ENCODE data around the gene RGL4. TPM values are rescaled to one million over a fixed set of nuclear protein-coding genes. Genes with fewer than 3 reads are reported as not detected.

The RGL4 gene
- total RNA-seq, 2 experiments from 2014 or later = 24.6 to 24.8 TPM

DNA sequence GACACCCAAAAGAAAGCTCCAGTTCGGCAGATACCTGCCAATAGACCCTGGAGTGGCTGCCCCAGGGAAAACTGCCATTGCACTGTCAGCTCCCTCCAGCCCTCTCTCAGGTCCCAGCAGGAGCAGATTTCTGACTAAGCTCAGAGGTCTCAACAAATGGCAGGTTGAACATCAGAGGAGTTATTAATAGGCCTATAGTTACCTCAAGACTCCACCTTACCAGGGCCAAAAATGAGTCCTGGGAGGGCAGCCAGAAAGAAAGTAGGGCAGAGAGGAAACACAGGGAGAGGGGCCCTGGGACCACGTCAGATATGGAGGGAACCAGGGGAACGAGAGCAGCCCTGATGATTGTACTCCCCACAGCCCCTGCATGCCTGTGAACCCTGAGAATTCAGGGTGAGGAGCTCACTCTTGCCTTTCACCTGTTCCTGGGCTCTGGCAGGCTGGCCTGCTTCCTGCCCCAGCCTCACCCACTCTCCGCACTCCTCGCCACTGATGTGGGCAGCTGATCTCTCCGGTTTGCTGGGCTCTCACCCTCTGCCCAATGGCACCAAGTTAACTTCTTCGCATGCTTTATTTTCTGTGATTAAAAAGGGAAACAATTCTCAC, 4.3 kb upstream of the RGL4 start:
- no peak overlapping the region for H3K27ac Mint-ChIP-seq
- DNase-seq (no peak), ATAC-seq (ENCODE audit: poor library complexity) (no peak)
- no peaks in the 10 kb centered on the region for H3K27me3 Mint-ChIP-seq
- H3K4me3 ChIP-seq (ENCODE audit: low read length) = no peak overlapping the region
- peaks cover 20% of the 10 kb centered on the region for H3K36me3 ChIP-seq (ENCODE audit: insufficient read depth, low read length)
- no peaks in the 10 kb centered on the region for H3K9me3 Mint-ChIP-seq
- POLR2A ChIA-PET = interaction anchor here (0.8 to 2.9 kb wide), 2 partner anchors 10 to 31 kb away, joined by 3 to 13 read pairs; no protein-coding TSS in a partner anchor
- no peaks in the 10 kb centered on the region for H3K27me3 ChIP-seq (ENCODE audit: control insufficient read depth in 1 of 2, insufficient read depth in 2 of 2, low read length in 2 of 2)
- TF ChIP-seq, protein P1, sequence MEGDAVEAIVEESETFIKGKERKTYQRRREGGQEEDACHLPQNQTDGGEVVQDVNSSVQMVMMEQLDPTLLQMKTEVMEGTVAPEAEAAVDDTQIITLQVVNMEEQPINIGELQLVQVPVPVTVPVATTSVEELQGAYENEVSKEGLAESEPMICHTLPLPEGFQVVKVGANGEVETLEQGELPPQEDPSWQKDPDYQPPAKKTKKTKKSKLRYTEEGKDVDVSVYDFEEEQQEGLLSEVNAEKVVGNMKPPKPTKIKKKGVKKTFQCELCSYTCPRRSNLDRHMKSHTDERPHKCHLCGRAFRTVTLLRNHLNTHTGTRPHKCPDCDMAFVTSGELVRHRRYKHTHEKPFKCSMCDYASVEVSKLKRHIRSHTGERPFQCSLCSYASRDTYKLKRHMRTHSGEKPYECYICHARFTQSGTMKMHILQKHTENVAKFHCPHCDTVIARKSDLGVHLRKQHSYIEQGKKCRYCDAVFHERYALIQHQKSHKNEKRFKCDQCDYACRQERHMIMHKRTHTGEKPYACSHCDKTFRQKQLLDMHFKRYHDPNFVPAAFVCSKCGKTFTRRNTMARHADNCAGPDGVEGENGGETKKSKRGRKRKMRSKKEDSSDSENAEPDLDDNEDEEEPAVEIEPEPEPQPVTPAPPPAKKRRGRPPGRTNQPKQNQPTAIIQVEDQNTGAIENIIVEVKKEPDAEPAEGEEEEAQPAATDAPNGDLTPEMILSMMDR (IDR thresholded peaks at IDR 0.05) = no peak
- H3K4me3 Mint-ChIP-seq = no peak overlapping the region
- CTCF ChIA-PET = no interaction called here
- intact Hi-C loops (cut with DNase I, micrococcal nuclease) = no loop called here
- H3K4me1 Mint-ChIP-seq (ENCODE audit: low read depth) = no peaks in the 10 kb centered on the region
- no peak overlapping the region for H3K27ac ChIP-seq (ENCODE audit: low read depth in 1 of 2, low read length in 2 of 2)
- no peaks in the 10 kb centered on the region for H3K4me1 ChIP-seq (ENCODE audit: insufficient read depth, low read length)
- no peaks in the 10 kb centered on the region for H3K9me3 ChIP-seq (ENCODE audit: control insufficient read depth in 1 of 2, insufficient read depth in 1 of 2, low read length in 2 of 2)
- peaks cover 31% of the 10 kb centered on the region for H3K36me3 Mint-ChIP-seq (ENCODE audit: low read depth)

DNA sequence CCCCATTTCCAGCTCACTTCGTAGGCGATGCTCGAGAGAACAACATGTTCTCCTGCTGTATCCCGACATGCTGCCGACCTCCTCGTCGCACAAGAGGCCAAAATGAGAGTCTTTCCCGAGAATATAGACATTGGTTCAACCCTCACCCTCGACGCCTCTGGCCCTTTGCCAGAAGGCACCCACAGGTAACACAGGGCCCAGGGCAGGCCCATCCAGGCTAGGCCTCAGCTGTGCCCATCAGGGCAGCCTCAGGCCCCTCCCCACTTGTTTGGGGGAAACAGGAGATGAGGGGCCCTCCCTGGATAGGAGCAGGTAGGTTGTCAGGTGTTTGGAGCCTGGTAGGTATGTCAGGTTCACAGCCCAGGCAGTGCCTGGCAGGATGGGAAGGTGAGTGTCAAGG, 2.7 kb upstream of the RGL4 start:
- peaks cover 2% of the 10 kb centered on the region for H3K4me1 ChIP-seq (ENCODE audit: insufficient read depth, low read length)
- H3K27ac ChIP-seq (ENCODE audit: low read depth in 1 of 2, low read length in 2 of 2) = no peak overlapping the region
- DNase-seq (no peak), ATAC-seq (ENCODE audit: poor library complexity) (no peak)
- no peak overlapping the region for H3K4me3 ChIP-seq (ENCODE audit: low read length)
- Mint-ChIP-seq H3K36me3 (ENCODE audit: low read depth) (peaks cover 23% of the 10 kb centered on the region), H3K4me3 (no peak overlapping the region), H3K9me3 (no peaks in the 10 kb centered on the region), H3K27me3 (no peaks in the 10 kb centered on the region), H3K4me1 (ENCODE audit: low read depth) (peaks cover 5% of the 10 kb centered on the region), H3K27ac (no peak overlapping the region)
- no peaks in the 10 kb centered on the region for H3K27me3 ChIP-seq (ENCODE audit: control insufficient read depth in 1 of 2, insufficient read depth in 2 of 2, low read length in 2 of 2)
- CTCF ChIA-PET = no interaction called here
- no peaks in the 10 kb centered on the region for H3K9me3 ChIP-seq (ENCODE audit: control insufficient read depth in 1 of 2, insufficient read depth in 1 of 2, low read length in 2 of 2)
- intact Hi-C loops (cut with DNase I, micrococcal nuclease) = no loop called here
- peaks cover 20% of the 10 kb centered on the region for H3K36me3 ChIP-seq (ENCODE audit: insufficient read depth, low read length)
- TF ChIP-seq, protein P1 (IDR thresholded peaks at IDR 0.05) = no peak
- POLR2A ChIA-PET = no interaction called here

DNA sequence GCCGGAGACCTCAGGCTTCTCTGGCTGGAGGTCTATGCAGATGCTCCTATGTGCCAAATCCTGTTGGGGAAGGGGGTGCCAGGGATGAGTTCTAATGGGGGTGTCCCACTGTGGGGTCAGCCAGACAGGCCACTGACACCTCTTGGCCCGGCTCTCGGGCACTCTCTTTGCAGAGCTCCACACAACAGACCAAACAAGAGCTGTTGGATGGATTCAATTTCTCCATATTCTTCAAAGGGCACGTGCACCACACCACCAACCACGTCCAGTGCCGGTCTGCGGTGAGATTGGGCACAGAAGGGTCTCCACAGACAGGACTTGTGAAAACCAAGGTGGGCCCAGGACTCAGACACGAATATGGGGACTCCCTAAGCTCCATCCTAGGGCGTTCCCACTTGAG, 2.2 kb upstream of the RGL4 start:
- Histone ChIP-seq H3K27ac (ENCODE audit: low read depth in 1 of 2, low read length in 2 of 2) (no peak overlapping the region), H3K4me3 (ENCODE audit: low read length) (no peak overlapping the region), H3K36me3 (ENCODE audit: insufficient read depth, low read length) (peaks cover 19% of the 10 kb centered on the region), H3K9me3 (ENCODE audit: control insufficient read depth in 1 of 2, insufficient read depth in 1 of 2, low read length in 2 of 2) (no peaks in the 10 kb centered on the region), H3K27me3 (ENCODE audit: control insufficient read depth in 1 of 2, insufficient read depth in 2 of 2, low read length in 2 of 2) (no peaks in the 10 kb centered on the region), H3K4me1 (ENCODE audit: insufficient read depth, low read length) (peaks cover 3% of the 10 kb centered on the region)
- ChIA-PET POLR2A (no interaction called here), CTCF (no interaction called here)
- H3K27me3 Mint-ChIP-seq = no peaks in the 10 kb centered on the region
- H3K4me3 Mint-ChIP-seq = no peak overlapping the region
- DNase-seq (no peak), ATAC-seq (ENCODE audit: poor library complexity) (no peak)
- no peak overlapping the region for H3K27ac Mint-ChIP-seq
- H3K4me1 Mint-ChIP-seq (ENCODE audit: low read depth) = peaks cover 6% of the 10 kb centered on the region
- peaks cover 27% of the 10 kb centered on the region for H3K36me3 Mint-ChIP-seq (ENCODE audit: low read depth)
- TF ChIP-seq, protein P1 (IDR thresholded peaks at IDR 0.05) = no peak
- intact Hi-C loops (cut with DNase I, micrococcal nuclease) = no loop called here
- H3K9me3 Mint-ChIP-seq = no peaks in the 10 kb centered on the region
